LNCaP clone FGC (cell line): ENCODE measurements around the gene SPINT2.

Experiments used
- DNase-seq: peaks from one replicate; pipeline ENCODE4 v3.0.0-alpha.2; 2011; ENCODE audit warnings: low read depth
- H3K4me3 ChIP-seq: 2 replicates; pipeline ENCODE4 v1.5.1; 2011; ENCODE audit warnings: mild to moderate bottlenecking, low read depth, low read length, control low read depth
- TF ChIP-seq, protein P1 (sequence below): IDR thresholded peaks from 2 replicates; pipeline ENCODE4 v1.5.1; 2012; ENCODE audit warnings: mild to moderate bottlenecking; ENCODE audit not compliant: control insufficient read depth, insufficient read depth; ENCODE audit errors: extremely low read depth

Gene SPINT2

DNA sequence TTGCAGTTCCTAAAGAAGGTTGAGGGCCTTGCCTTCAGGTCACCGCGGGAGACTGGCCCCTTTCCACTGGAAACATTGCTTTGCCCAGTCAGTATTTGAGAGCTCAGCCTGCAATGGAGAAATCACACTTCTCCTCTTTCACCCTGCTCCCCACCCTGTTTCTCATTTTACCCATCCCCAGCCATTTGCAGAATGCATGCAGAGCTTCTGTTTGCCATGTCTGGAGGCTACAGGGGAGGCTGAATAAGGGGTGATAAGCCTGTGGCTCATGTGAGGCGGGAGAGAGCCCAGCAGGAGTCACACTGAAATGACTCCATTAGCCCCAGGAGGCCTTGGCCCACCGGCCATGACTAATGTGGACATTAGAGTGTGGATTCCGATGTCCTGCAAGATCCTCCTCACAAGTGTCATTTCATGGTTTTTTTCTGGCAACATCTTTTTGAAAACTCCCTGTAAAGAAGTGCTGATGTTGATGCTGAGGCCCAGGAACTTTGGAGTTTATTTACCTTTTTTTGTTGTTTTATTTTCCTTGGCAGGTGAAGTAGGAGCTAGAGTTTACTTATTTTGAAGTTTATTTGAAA, 6.3 kb downstream of the SPINT2 start:
- TF ChIP-seq, protein P1, sequence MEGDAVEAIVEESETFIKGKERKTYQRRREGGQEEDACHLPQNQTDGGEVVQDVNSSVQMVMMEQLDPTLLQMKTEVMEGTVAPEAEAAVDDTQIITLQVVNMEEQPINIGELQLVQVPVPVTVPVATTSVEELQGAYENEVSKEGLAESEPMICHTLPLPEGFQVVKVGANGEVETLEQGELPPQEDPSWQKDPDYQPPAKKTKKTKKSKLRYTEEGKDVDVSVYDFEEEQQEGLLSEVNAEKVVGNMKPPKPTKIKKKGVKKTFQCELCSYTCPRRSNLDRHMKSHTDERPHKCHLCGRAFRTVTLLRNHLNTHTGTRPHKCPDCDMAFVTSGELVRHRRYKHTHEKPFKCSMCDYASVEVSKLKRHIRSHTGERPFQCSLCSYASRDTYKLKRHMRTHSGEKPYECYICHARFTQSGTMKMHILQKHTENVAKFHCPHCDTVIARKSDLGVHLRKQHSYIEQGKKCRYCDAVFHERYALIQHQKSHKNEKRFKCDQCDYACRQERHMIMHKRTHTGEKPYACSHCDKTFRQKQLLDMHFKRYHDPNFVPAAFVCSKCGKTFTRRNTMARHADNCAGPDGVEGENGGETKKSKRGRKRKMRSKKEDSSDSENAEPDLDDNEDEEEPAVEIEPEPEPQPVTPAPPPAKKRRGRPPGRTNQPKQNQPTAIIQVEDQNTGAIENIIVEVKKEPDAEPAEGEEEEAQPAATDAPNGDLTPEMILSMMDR = no peak
- DNase-seq = no peak
- 0 out of 2 replicates have a peak overlapping the region, but pooled peaks have one; percentile 0 for H3K4me3 ChIP-seq

DNA sequence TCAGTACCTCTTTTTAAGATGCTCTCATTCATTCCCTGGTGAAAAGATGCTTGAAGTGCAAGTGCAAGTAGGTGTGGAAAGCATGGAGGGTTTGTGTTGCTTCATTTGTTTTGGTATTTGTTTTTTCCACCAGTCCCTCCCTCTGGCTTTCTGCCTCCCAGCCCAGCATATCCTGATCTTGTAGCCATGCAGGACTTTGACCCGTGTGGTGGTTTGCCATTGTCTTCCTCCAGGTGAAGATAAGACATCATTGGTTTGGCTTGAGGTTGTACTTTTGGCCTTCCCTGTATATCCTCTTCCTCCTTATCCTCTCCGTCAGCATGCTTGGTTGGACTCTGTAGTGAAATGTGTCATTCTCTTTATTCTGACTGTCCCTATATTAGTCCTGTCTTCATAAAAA, 9.1 kb downstream of the SPINT2 start:
- DNase-seq = no peak
- TF ChIP-seq, protein P1 = no peak
- no peak overlapping the region for H3K4me3 ChIP-seq

DNA sequence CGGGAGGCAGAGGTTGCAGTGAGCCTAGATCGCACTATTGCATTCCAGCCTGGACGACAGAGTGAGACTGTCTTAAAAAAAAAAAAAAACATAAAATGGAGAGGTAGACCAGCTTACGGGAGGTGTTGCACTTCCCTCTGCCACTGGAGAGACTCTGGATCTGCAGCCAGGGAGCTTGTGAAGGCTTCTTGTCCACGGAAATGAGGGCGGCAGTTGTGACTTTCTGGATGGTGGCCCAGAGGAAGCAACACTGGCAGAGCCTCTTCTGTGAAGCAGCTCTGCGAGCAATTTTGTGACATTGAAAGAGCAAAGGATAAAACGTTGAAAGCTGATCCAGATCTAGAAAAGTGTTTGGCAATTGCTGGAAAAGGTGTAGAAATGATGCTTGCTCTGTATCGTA, 10.4 kb downstream of the SPINT2 start:
- TF ChIP-seq, protein P1 = no peak
- no peak for DNase-seq
- H3K4me3 ChIP-seq = no peak overlapping the region

DNA sequence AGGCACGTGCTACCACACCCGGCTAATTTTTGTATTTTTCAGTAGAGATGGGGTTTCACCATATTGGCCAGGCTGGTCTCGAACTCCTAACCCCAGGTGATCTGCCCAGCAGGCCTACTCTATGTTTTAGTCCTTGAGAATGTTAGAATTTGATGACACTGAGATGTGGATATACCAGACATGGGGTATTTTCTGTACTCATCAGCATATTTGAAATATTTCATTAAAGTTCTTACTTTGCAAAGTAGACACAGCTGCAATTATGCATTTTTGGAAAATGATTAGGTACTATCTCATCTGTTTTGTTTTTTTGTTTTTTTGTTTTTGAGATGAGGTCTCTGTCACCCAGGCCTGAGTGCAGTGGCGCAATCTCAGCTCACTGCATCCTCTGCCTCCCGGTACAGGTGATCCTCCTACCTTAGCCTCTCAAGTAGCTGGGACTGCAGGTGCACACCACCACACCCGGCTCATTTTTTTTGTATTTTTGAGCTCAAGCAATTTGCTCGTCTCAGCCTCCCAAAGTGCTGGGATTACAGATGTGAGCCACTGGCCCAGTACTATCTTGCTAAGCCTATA, 12.7 kb downstream of the SPINT2 start:
- TF ChIP-seq, protein P1 = no peak

DNA sequence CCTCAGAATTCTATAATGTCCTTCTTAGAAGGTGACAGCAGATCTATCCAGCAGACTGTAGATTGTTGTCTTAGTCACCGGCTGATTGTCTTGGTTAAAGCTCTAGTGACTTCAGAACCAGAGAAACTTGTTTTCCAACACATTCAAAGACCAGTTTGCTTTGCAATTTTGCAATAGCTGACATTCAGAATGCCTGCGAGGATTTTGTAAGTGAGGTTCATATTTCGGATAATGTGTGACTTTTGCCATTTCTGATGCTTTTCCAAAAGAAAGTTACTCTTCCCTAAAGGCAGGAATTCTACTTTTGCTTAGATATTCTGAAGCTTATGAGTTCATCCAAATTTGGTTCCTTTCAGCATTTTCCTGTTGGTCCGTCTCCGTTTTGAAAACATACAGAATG, 13.2 kb downstream of the SPINT2 start:
- TF ChIP-seq, protein P1 = no peak
- peak overlapping the region; percentile 21; the same call in 1 of the 2 replicates for H3K4me3 ChIP-seq
- DNase-seq = peak; percentile 79

More for the DNA sequence above, 12.7 kb downstream of the SPINT2 start:
- no peak for DNase-seq
- no peak overlapping the region; the same call in 1 of the 2 replicates for H3K4me3 ChIP-seq

DNA sequence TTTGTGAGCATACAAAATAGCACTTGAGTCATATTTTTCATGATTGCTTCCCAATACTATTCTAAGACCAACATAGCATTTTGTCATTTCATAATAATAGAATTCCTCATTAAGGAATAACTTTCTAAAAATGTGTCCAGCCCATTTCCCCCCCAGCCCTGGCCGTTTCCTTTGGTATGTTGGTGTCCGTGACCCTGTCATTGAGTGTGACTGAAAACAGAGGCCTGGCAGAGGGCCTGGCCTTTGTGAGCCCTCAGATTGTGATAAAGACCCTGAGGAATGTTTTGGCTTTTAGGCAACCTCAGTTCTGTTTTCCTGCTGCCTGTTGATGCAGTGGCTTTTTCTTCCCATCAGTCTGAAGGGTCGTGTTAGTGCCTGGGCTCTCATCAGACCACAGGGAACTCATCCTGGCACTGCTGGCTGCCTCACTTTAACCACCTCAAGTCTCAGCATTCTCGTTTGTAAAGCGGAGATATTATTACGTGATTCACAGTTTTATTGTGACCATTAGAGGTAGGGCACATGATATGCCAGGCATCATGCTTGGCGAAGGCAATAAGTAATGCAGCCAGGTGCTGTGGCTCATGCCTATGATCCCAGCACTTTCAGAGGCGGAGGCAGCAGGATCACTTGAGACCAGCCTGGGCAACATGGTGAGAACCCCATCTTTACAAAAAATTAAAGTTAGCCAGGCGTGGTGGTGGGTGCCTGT, 13.8 kb downstream of the SPINT2 start:
- DNase-seq = no peak
- H3K4me3 ChIP-seq = peak overlapping the region; percentile 21; the same call in 1 of the 2 replicates
- TF ChIP-seq, protein P1 = no peak
